ENCODE results near the gene SH3D19. TPM values are rescaled to one million over a fixed set of nuclear protein-coding genes. Genes with fewer than 3 reads are reported as not detected.
"Not testable (repeated sequence)": the region's sequence is repeated elsewhere in the genome, so short reads cannot be mapped to it uniquely, and the experiment has no call there.

The SH3D19 gene
- total and polyA plus RNA-seq, 3 donors from 2014 or later: 40.6 to 58.6 (median 49.9) TPM

DNA sequence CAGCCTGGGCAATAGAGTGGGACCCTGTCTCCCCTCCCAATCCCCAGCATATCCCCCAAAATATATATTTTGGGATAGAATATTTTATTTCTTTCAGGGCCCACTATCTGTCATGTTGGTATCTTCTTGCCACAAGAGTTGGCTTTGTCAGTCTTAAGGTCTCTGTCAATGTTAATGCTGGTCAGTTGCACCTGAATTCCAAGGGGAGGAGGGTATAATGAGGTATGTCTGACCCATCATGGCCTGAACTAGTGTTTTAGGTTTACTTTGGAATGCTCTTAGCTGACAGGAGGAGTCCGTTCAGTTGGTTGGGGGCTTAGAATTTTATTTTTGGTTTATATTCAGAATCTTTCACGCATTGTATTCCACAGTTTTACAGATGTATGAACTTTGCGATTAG is 232.2 kb downstream of the SH3D19 start:
- no peaks in the 10 kb centered on the region for H3K4me1 ChIP-seq
- 61 to 63% methylated on average over 3 of the region's 3 CpGs for WGBS, 2 donors
- H3K9me3 ChIP-seq: no peaks in the 10 kb centered on the region
- H3K27me3 ChIP-seq: no peaks in the 10 kb centered on the region
- no peak overlapping the region for H3K27ac ChIP-seq
- TF ChIP-seq POLR2A (IDR thresholded peaks at IDR 0.05): no peak
- TF ChIP-seq, protein P1, sequence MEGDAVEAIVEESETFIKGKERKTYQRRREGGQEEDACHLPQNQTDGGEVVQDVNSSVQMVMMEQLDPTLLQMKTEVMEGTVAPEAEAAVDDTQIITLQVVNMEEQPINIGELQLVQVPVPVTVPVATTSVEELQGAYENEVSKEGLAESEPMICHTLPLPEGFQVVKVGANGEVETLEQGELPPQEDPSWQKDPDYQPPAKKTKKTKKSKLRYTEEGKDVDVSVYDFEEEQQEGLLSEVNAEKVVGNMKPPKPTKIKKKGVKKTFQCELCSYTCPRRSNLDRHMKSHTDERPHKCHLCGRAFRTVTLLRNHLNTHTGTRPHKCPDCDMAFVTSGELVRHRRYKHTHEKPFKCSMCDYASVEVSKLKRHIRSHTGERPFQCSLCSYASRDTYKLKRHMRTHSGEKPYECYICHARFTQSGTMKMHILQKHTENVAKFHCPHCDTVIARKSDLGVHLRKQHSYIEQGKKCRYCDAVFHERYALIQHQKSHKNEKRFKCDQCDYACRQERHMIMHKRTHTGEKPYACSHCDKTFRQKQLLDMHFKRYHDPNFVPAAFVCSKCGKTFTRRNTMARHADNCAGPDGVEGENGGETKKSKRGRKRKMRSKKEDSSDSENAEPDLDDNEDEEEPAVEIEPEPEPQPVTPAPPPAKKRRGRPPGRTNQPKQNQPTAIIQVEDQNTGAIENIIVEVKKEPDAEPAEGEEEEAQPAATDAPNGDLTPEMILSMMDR (IDR thresholded peaks at IDR 0.05): no peak
- H3K36me3 ChIP-seq (ENCODE audit: low read depth, missing control alignments): no peaks in the 10 kb centered on the region
- H3K4me3 ChIP-seq: no peak overlapping the region
- DNase-seq: no peak
- intact Hi-C loops (cut with DNase I; ENCODE audit: low total_unique reads): no loop called here

DNA sequence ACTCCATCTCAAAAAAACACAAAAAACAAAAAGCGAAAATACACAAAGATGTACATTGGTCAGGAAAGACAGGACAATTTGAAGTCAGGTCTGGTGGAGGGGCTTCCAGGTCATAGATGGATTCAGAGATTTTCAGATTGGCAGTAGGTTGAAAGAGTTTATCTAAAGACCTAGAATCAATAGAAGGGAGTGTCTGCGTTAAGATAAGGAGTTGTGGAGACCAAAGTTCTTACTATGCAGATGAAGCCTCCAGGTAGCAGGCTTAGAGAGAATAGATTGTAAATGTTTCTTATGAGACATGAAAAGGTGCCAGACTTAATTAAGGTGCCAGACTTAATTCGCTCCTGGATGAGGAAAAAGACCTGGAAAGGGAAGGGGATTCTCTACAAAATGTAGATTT is 232.9 kb downstream of the SH3D19 start:
- H3K36me3 ChIP-seq (ENCODE audit: low read depth, missing control alignments): no peaks in the 10 kb centered on the region
- no peak for DNase-seq
- no peak overlapping the region for H3K27ac ChIP-seq
- H3K4me3 ChIP-seq: no peak overlapping the region
- H3K9me3 ChIP-seq: no peaks in the 10 kb centered on the region
- no peaks in the 10 kb centered on the region for H3K4me1 ChIP-seq
- TF ChIP-seq POLR2A (IDR thresholded peaks at IDR 0.05): no peak
- TF ChIP-seq, protein P1 (IDR thresholded peaks at IDR 0.05): no peak
- H3K27me3 ChIP-seq: no peaks in the 10 kb centered on the region
- intact Hi-C loops (cut with DNase I; ENCODE audit: low total_unique reads): no loop called here
- 88 to 91% methylated on average over 3 of the region's 3 CpGs for WGBS, 2 donors

DNA sequence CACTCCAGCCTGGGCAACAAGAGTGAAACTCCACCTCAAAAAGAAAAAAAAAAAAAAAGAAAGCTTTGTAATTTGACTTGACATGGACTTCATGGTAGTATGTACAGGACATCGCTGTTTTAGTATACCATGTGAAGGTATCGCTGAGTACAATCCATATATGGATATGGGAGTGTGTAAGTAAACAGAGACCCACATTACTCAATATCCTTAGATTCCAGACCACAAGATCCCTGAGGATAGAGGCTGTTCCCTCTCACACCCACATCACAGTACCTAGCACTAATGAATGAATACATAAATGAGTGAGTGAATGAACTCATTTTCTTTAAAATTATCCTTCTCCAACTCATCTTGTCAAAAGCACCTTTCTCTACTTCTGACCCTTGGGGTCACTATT is 234.4 kb downstream of the SH3D19 start:
- TF ChIP-seq POLR2A (IDR thresholded peaks at IDR 0.05): no peak
- TF ChIP-seq, protein P1 (IDR thresholded peaks at IDR 0.05): no peak
- Histone ChIP-seq H3K36me3 (ENCODE audit: low read depth, missing control alignments) (no peaks in the 10 kb centered on the region), H3K27me3 (no peaks in the 10 kb centered on the region), H3K27ac (no peak overlapping the region), H3K9me3 (no peaks in the 10 kb centered on the region), H3K4me3 (no peak overlapping the region), H3K4me1 (no peaks in the 10 kb centered on the region)
- WGBS, 2 donors: 91 to 97% methylated on average over 2 of the region's 2 CpGs
- DNase-seq: no peak
- intact Hi-C loops (cut with DNase I; ENCODE audit: low total_unique reads): no loop called here

DNA sequence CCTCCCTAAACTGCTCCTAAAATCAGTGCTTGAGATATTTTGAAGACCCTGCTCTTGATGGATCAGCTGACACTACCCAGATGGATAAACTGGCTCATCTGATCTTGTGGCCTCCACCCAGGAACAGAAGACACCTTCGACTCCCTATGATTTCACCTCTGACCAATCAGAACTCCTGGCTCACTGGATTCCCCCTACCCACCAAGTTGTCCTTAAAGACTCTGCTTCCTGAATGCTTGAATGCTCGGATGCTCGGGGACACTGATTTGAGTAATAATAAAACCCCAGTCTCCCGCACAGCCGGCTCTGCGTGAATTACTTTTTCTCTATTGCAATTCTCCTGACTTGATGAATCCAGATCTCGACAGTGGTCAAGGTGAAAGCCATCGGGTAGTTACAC is 237.9 kb downstream of the SH3D19 start:
- H3K27me3 ChIP-seq: no peaks in the 10 kb centered on the region

DNA sequence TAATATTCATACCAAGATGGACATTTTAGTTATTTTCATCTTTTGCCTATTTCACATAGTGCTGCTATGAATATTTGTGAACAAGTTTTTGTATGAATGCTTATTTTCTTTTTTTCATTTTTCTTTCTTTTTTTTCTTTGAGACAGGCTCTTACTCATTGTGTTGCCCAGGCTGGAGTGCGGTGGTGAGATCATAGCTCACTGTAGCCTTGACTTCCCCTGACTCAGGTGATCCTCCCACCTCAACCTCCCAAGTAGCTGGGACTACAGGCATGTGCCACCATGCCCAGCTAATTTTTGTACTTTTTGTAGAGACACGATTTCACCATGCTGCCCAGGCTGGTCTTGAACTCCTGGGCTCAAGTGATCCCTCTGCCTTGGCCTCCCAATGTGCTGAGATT is 247.4 kb downstream of the SH3D19 start:
- H3K9me3 ChIP-seq; H3K27ac ChIP-seq; H3K4me3 ChIP-seq; intact Hi-C loops (cut with DNase I; ENCODE audit: low total_unique reads); H3K4me1 ChIP-seq; H3K36me3 ChIP-seq (ENCODE audit: low read depth, missing control alignments); H3K27me3 ChIP-seq; DNase-seq: not testable (repeated sequence)
- WGBS, 2 donors: 85 to 90% methylated on average over 2 of the region's 2 CpGs

More for the DNA sequence above, 237.9 kb downstream of the SH3D19 start:
- Histone ChIP-seq H3K4me1 (no peaks in the 10 kb centered on the region), H3K36me3 (ENCODE audit: low read depth, missing control alignments) (no peaks in the 10 kb centered on the region), H3K27ac (no peak overlapping the region), H3K4me3 (no peak overlapping the region), H3K9me3 (no peaks in the 10 kb centered on the region)
- no peak for TF ChIP-seq POLR2A (IDR thresholded peaks at IDR 0.05)
- TF ChIP-seq, protein P1 (IDR thresholded peaks at IDR 0.05): no peak
- WGBS, 2 donors: 74 to 80% methylated on average over 8 of the region's 8 CpGs
- intact Hi-C loops (cut with DNase I; ENCODE audit: low total_unique reads): no loop called here
- DNase-seq: no peak

Data from testis (tissue), 3 donors.